Stimulated activated CD4-positive, alpha-beta T cell treated with anti-CD3 and anti-CD28 coated beads, Interleukin-2, amount 100 ng/mL, for 24 hours (primary cell): ENCODE measurements around the gene TNNT2.

Experiments
- DNase-seq, 2 donors: peaks; one replicate each; pipeline ENCODE4 v3.0.0-alpha.2; 2020

TNNT2 gene

DNA sequence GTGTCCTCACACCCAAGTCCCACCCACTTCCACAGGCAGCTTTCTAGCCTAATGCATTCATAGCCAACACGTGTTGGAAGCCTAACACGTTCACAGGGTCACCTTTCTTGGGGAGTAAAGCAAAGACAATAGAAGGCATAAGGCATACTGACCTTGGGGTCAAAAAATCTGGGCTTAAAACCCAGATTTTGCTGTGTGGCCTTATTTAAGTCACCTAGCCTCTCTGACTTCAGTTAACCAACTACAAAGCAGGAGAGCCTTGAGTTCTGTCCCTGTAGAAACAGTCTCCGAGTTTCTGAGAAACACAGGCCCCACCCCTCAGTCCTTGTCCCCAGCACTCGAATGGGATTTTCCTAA, 1.4 kb downstream of the TNNT2 start:
- no peak for DNase-seq

DNA sequence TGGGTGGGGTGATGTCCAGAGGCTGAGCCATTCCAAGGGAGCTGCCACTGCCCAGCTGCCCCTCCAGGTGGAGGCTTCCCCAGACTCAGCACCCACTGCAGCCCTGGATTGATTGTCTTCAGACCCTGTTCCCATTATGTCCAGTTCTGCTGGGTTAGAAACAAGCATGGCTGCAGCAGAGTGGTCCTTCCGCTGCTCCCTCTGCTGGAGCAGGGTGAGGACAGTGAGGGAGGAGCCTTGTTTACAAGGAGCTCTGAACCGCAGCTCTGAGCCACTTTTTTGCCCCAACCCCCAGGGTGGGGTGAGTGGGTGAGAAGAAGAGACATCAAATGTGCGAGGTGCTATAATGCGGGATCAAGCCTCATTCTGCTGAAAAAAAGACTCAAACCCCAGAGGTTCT, 2.3 kb downstream of the TNNT2 start:
- no peak for DNase-seq

DNA sequence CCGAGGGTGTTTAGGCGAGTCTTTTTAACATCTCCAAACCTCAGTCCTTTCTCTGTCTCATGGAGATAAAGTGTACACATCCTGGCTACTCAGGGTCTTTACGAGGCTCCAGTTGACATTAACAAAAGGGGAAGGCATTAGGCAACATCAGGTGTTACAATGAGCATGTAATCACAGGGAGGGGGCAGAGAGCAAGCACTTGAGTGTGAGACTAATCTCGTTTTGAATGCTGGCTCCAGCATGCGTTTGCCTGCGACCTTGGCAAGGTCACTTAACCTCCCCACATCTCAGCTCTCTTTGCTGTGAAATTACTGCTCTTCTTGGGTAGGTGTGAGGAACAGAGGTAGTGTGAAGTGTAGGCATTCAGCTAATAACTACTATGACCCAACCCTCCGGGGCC, 3.1 kb downstream of the TNNT2 start:
- DNase-seq = no peak

DNA sequence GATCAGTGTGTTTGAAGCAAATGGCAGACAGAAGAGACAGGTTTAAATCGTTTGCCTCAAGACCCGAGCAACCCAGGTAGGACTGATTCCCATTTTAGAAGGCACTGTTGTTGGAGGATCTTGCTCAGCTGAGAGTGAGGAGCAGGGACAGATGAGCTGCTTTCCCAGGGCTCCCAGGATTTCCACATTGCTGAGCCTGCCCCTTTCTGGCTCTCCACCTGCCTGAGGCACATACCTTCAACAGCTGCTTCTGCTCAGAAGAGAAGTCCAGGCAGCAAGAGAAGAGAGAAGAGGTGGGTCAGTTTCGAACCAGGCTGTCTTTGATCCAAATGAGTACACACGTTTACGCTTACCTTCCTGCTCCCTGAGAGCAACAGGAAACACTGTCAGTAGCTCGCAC, 5.7 kb downstream of the TNNT2 start:
- DNase-seq = no peak

DNA sequence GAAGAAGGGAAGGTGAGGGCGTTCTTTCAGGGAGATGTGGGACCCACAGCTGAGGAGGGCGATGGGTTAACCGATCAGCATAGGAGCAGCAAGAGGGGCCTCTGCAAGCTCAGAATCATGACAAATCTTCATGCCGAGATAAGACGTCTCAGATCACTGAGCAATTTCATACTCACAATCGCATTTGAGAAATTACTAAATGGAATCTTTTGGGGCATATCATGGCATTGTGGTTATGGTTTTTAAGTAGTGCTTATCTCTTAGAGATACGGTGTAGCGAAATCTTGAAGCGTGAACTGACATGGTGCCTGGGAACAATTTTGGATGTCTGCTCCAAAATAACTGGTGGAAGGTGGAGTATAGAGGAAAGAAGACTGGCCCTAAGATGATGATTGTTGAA, 6.2 kb downstream of the TNNT2 start:
- DNase-seq = no peak

DNA sequence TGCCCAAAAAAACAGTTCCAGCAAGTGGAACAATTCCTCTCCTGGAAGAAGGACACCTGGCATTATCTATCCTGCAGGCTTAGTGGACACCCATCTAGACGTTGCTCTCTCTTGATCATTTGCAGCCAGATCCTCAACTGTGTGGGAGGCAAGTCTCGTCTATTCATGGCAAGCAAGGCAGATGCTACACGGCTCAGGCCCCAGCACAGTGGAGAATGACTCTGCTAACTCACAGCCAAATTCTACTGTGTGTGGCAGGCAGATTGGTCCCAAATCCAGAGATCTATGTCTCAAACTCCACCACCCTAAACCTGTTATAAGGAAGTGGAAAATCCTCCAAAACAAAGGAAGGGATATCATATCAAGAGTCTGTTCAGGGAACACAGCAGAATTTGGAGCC, 7.0 kb downstream of the TNNT2 start:
- no peak for DNase-seq

DNA sequence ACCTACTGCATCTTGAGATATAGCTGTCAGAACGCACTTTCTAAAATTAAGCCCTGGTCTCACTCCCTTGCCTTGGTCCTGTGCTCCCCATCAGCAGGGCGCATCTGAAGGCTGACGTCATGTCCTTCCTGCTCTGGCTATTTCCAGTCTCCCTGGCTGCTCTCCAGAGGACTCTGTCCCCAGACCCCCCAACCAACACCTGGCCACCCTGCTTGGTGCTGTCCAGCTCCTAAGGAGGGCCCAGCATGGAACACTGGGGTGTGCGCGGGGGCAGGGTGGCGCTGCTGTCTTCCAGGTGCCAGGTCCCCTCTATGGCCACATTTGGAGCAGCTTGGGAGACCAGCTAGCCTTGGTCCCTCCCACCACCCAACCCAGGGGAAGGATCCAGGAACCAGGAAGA, 8.3 kb downstream of the TNNT2 start:
- no peak for DNase-seq

DNA sequence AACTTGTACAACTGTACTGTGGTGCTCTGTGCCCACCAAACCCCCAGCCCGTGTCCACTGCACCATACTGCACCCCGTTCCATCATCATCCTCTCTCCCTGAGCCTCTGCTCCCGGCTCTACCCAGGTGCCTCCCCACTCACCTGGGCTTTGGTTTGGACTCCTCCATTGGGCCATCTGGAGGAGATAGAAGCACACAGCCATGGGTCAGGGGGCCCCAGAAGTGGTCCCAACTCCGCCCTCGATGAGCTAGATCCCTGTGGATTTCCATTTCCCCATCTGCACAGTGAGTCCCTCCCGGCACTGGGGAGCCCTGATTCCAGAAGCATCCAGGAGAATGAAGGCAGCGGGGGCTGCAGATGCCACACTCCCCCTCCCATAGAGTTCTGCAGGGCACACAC, 10.8 kb downstream of the TNNT2 start:
- DNase-seq = no peak

DNA sequence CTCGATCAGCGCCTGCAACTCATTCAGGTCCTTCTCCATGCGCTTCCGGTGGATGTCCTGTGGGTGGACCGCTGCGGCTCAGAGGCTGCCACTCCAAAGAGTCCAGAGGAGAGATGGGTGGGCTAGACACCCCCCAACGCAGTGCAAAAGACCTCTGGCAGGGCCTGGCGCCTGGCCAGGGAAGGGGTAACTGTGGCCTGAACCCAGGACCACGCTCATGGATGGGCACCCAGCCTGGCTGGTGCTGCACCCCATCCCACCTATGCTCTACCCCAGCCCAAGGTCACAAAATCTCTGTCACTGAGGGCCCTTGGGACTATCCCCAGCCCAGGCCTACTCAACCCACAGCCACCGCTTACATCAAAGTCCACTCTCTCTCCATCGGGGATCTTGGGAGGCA, 12.2 kb downstream of the TNNT2 start:
- no peak for DNase-seq

DNA sequence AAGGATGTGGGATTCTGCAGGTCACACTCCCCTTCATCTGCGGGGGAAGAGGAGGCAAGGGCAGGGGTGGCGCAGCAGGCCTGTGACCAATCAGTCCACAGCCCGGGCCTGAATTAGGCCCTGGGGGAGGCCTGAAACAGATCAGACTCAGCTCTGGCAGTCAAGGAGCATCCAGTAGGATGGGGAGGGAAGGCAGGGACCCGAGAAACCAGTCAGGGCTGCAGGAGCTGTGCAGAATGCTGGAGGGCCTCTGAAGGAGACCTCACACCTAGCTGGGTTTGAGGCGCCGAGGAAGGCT, 12.7 kb downstream of the TNNT2 start:
- DNase-seq = no peak

DNA sequence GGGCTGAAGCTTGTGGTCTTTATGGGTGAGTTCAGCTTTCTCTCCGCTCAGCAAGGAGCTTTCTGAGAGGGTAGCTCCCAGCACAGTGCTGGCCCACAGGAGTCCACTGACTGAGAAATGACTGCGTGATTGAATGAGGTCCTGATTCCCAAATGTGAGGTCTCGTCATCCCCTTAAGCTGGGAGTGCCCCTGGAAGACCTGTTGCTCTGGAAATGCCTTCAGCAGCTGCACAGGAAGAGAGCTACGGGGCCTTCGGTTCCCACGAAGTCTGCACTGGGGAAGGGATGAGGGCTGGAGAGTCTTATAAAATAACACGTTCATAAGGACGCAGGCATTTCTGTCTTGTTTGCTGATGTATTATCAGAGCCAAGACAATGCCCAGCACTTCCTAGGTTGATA, 14.0 kb downstream of the TNNT2 start:
- no peak for DNase-seq

DNA sequence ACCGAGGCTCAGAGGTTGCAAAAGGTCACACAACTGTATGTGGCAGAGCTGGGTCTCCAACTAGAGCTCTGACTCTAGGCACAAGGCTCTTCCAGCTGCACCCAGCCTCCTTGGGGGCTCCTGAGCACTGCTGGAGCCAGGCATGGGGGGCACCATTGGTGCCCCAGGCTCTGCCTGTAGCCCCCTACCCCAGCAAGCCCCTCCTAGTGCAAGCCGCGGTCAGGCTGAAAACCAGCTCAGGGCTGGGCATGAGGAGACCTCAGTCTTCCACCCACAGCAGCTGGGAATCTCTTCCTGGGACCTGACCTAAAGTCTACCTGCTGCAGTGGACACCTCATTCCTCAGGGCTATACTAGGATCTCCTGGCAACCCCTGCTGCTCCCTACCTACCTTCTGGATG, 14.6 kb downstream of the TNNT2 start:
- no peak for DNase-seq

DNA sequence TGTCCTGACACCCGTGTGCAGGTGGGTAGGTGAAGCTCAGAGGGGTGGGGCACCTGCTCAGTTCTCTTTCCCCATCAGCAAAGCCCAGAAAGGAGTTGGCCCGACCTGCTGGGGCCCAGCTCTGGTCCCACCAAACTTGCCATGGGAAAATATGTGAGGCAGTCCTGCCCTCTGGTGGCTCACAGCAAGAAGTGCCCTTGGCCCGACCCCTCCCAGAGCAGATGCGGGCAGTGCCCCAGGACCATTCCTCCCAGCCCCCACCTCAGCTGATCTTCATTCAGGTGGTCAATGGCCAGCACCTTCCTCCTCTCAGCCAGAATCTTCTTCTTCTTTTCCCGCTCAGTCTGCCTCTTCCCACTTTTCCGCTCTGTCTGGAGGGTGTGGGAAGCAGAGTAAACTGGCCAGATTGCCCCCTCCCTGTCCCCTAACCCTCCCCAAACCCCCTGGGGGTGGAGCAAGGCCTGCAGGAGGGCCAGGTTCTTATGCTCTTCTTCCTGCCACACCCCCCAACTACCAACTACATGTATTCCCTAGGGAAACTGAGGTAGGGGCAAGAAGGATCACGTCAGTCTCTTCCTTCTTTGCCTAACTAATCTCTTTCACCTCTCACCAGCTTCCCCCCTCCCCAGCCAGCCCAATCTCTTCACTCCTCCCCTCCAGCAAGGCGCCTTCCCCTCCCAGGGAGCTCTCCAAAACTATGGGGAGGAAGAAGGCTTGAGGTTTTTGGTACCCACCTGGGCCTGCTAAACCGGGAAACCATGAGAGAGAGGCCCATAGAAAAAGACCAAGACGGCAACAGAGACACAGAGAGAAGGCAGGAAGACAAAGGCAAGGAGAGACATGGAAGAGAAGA, 15.6 kb downstream of the TNNT2 start:
- DNase-seq = peak; percentile 26 to 46

DNA sequence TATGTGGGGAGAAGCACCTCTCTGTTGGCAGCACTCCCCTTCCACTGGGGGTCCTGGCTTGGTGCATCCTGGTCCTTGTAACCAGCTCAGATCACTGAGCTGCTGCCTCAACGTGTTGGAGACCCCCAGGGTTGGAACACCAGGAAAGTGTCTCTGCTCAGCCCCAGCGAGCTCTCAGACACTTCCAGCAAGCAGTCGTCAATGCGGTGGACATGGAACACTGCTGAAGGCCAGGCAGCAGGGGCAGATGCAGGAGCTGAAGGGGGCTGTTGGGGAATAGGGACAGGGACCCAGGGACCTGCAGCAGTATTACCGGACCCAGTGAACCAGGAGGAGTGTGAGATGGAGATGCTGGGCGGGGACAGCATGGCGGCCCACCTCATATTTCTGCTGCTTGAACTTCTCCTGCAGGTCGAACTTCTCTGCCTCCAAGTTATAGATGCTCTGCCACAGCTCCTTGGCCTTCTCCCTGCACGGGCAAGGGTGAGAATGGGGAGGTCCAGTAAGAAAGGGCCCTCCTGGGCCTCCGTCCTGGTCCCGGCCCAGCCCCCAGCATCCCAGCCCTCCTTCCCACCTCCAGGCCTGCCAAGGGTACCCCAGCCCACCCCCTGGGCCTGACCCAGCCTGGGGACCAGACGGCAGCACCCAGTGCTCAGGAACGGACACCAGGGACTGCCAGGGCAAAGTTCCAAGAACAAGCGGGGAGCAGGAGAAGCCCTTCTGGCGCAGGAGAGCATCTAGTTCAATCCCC, 16.4 kb downstream of the TNNT2 start:
- no peak for DNase-seq

DNA sequence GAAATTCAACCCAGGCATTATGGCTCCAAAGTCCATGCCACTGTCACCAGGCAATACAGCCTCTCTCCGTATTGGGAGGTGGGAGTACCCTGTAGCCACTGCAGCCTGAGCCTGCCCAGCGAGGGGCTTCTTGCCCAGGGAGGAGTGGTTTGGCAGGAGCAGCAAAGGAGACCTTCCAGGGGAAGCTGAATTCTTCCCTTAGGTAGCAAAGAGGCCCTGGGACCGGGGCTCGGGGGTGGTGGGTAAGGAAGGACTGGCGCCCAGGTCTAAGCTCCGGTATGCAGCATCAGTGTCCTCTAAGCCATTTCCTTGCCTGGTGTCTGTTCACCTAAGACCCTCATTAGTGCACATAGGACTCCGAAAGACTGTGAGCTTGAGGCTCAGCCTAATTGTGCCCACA, 17.0 kb downstream of the TNNT2 start:
- no peak for DNase-seq

DNA sequence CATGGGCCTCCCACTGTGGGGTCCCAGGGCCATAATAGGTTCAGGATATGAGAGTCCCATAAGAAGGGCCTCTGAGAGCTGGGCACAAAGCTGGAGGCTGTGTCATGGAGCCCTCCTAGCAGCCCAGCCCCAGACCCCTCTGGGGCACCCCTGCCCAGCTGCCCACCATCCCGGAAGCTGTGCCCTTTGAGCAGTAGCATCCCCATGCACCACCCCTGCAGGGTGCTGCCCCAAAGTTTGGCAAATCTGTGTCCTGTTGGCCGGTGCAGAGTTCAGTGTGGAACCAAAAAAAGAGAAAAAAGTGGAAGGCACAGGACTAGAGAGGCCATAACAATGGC, 17.6 kb downstream of the TNNT2 start:
- DNase-seq = no peak

DNA sequence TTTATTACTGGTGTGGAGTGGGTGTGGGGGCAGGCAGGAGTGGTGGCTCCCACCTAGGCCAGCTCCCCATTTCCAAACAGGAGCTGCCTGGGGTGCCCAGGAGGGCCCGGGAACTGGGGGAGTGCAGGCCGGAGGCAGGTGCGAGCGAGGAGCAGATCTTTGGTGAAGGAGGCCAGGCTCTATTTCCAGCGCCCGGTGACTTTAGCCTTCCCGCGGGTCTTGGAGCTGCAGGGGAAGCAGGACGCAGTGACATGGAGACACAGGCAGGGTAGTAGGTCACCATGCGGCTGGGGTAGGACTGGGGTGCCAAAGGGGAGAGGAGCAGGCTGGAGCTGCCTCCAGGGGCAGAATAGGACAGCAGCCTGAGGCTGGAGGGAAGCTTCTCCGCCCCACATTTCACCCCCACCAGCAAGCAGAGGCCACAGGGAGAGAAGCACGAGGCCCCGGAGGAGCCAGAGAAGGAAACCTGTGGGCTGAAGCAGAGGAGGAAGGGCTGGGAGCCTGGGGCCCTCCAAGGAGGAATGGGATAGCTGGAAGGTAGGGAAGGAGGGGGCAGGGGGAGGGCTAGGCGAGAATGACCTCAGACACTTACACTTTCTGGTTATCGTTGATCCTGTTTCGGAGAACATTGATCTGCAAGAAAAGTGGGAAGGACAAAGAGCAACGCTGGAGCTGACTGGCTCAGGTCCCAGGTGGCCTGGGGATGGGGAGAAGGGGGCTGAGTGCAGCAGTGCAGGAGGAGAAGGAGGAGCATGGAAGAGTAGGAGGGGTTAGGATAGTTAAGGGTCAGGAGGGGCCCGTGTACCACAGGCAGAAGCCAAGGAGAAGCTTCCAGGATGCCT, 18.2 kb downstream of the TNNT2 start:
- DNase-seq = no peak

DNA sequence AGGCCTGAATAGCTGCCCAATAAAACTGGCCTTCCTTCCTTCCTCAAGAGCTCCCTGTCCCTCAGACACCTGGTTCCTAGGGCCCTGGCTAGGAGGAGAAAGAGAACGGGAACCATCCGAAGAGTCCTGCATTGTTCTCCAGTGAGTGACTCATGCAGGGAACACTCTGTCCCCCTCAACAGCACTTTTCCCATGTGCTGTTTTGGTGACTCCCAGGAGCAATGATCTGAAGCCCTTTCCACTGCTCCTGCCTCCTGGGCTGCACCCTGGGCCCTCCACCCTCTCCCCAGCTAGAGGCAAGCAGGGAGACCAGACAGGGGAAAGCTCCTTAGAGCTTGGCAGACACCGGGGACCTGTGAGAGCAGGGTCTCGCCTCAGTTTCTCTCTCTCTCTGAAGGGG, 18.9 kb downstream of the TNNT2 start:
- no peak for DNase-seq

DNA sequence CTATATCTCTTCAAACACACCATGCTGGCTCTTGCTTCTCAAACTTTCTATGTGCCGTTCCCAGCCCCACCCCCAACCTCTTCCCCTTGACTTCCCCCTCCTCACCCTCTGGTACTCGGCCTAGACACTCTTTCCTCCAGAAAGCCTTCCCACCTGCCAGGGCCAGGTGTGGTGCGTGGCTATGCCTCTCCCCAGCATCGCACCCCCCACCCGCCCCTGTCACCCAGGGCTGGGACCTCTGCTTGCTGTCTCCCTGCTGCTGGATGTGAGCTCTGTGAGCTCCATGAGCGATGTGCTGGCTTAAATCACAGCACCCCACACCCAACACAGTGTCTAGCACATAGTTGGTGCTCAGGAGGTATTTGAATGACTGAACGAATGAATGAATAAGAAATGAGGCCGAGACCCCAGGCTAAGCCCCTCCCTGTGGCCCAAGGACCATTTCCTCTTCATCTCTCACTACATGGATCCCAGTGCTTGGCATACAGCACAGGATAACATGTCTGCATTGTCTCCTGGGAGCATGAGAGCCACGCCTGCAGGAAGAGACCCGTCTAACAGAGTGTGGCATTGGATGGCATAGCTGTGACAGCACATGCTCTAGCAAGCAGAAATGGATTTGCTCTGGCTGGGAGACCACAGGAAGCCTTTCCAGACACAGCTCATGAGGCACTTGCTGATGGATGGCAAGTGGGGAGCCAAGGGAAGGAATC, 19.7 kb downstream of the TNNT2 start:
- no peak for DNase-seq

DNA sequence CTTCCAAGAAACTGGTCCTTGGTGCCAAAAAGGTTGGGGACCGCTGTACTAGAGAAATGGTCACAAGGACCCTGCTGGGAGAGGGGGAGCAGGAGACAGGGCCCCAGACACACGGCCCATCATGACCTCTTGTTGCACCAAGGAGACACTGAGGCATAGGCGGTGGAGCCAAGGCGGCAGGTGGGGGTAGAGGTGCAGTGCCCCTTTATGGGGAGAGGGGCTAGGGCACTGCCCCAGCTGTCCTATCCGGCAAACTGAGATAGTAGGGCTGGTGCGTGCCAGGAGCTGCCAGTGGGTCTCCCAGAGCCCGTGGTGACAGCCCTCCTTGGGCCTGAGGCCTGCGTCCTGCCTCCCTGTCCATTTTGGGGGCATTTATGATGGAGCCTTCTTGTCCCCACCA, 20.3 kb downstream of the TNNT2 start:
- DNase-seq = no peak

DNA sequence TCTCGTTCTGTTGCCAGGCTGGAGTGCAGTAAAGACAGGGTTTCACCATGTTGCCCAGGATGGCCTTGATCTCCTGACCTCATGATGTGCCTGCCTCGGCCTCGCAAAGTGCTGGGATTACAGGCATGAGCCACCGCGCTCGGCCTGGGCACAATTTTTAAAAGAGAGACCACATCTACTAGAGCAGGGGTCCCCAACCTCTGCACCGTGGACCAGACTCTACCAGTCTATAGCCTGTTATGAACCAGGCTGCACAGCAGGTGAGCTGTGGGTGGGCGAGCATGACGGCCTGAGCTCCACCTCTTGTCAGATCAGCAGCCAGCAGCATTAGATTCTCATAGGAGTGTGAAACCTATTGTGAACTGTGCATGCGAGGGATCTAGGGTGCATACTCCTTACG, 20.8 kb downstream of the TNNT2 start:
- DNase-seq = no peak

DNA sequence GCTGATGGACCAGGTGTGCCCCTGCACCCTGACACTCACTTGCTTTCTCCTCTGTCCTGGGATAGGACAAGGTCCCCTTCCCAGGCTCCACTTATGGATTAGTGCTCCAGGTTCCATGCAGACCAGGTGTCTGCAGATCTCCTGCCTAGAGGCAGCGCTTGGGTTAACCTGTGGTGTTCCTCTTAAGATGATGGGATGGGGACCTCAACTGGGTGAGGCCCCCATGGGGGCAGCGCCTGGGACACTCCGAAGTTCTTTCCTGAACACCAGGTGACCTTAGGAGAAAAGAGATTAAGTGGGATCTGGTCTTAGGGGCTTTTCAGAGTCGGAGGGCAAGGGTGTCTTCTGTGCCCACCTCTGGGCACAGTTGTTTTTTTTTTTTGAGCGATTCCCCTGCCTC, 21.2 kb downstream of the TNNT2 start:
- DNase-seq = no peak

DNA sequence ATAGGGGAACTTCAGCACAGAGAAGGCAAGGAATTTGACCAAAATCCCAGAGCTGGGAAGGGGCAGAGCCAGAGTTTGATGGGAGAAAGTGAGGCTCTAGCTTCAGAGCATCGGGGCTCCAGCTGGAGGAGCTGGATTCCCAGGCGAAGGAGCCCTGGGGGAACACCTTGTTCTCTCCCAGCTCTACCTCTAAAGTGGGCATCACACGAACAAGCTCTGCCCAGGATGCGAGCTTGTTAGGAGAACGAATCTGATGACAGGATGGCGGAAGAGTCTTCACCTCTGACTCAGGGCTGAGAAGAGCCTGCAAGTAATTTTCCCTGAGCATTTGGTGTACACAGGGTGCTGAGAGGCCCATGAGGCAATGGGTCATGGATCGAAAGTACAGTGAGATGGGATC, 22.0 kb downstream of the TNNT2 start:
- DNase-seq = no peak

DNA sequence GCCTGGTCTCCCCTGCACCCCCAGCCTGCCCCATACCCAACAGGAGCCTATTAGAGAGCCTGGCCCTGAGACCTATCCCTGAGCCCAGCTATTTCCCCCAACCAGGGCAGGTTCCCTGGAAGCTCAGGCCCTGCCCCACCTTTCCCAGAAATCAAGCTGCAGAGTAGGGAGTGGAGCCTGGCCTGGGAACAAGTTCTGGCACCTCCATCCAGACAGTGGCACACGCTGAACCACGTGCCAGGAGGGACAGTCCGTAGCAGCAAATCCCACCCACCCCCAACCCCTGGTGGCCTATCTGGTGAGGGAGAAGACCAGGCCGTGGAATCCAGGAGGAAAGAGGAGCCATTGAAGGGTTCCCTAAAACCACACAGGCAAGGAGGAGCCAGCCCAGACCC, 22.6 kb downstream of the TNNT2 start:
- no peak for DNase-seq
